Gastroesophageal sphincter (tissue), 3 donors: Measurements from ENCODE around the gene PCDHGA1.
"Not testable (repeated sequence)": the region's sequence is repeated elsewhere in the genome, so short reads cannot be mapped to it uniquely, and the experiment has no call there.

Experiments
- CTCF ChIP-seq, 4 experiments: fragments of 200-600 bp in 2 of 4; fragments of 450-650 bp in 2 of 4; sonication (generic) in 1 of 4; IDR thresholded peaks; one replicate each; pipeline ENCODE4 v1.5.1; 2017 to 2019; ENCODE audit warnings: antibody characterized with exemption in 4 of 4, mild to moderate bottlenecking in 2 of 4, moderate library complexity in 2 of 4
- EP300 ChIP-seq: sonication (generic); formaldehyde crosslinking; IDR thresholded peaks from one replicate; pipeline ENCODE4 v1.6.1; 2017; ENCODE audit warnings: antibody characterized with exemption, mild to moderate bottlenecking
- POLR2AphosphoS5 ChIP-seq: sonication (generic); formaldehyde crosslinking; IDR thresholded peaks from one replicate; pipeline ENCODE4 v1.6.1; 2017; ENCODE audit warnings: antibody characterized with exemption

- TF ChIP-seq CTCF (IDR thresholded peaks at IDR 0.05): peak in 3 of 4 experiments; percentile 23 to 55 (median 33)
- TF ChIP-seq EP300, POLR2AphosphoS5: not testable (repeated sequence)
These were observed 77.6 kb downstream of the PCDHGA1 start, which contains the start of gene PCDHGB6 for GRCh38 chr5:141407790-141408505.
